Left ventricle myocardium inferior (tissue), 1 donor: ENCODE results near the gene NOTUM. TPM values are rescaled to one million over a fixed set of nuclear protein-coding genes. Genes with fewer than 3 reads are reported as not detected.

Experiments
- DNase-seq: peaks from one replicate; pipeline ENCODE4 v3.0.0-alpha.2; 2020
- H3K27ac ChIP-seq: fragments of 200-600 bp; replicated peaks from 2 replicates; pipeline ENCODE4 v1.8.0; 2021
- H3K27me3 ChIP-seq: fragments of 200-600 bp; 2 replicates; pipeline ENCODE4 v1.8.0; 2021; ENCODE audit warnings: low read depth
- H3K36me3 ChIP-seq: fragments of 200-600 bp; 2 replicates; pipeline ENCODE4 v1.8.0; 2021
- H3K4me1 ChIP-seq: fragments of 200-600 bp; 2 replicates; pipeline ENCODE4 v1.8.0; 2021
- H3K4me3 ChIP-seq: fragments of 200-600 bp; 2 replicates; pipeline ENCODE4 v1.8.0; 2021; ENCODE audit warnings: mild to moderate bottlenecking, moderate library complexity
- H3K9me3 ChIP-seq: fragments of 200-600 bp; replicated peaks from 2 replicates; pipeline ENCODE4 v1.8.0; 2021
- CTCF ChIP-seq: fragments of 200-600 bp; IDR thresholded peaks from 2 replicates; pipeline ENCODE4 v1.8.0; 2021; ENCODE audit warnings: antibody characterized with exemption, mild to moderate bottlenecking, borderline replicate concordance
- intact Hi-C: fragments of 100-400 bp; cut with micrococcal nuclease; formaldehyde crosslinking; loops from one replicate; pipeline ENCODE4 v1.11.0; 2022
- total RNA-seq: library from RNA; stranded (reverse); fragmentation: NEBNext Ultra II Directional; extraction: Animal tissue kit (Norgen Biotek cat#: 25700); gene quantifications from one replicate; pipeline ENCODE4 v1.2.1, GENCODE V29; 2021
- donor health status: DM: no; HTN: yes; CAD: no; lungs with severe emphysema.

NOTUM gene
- total RNA-seq, 1 donor from 2014 or later: not detected

DNA sequence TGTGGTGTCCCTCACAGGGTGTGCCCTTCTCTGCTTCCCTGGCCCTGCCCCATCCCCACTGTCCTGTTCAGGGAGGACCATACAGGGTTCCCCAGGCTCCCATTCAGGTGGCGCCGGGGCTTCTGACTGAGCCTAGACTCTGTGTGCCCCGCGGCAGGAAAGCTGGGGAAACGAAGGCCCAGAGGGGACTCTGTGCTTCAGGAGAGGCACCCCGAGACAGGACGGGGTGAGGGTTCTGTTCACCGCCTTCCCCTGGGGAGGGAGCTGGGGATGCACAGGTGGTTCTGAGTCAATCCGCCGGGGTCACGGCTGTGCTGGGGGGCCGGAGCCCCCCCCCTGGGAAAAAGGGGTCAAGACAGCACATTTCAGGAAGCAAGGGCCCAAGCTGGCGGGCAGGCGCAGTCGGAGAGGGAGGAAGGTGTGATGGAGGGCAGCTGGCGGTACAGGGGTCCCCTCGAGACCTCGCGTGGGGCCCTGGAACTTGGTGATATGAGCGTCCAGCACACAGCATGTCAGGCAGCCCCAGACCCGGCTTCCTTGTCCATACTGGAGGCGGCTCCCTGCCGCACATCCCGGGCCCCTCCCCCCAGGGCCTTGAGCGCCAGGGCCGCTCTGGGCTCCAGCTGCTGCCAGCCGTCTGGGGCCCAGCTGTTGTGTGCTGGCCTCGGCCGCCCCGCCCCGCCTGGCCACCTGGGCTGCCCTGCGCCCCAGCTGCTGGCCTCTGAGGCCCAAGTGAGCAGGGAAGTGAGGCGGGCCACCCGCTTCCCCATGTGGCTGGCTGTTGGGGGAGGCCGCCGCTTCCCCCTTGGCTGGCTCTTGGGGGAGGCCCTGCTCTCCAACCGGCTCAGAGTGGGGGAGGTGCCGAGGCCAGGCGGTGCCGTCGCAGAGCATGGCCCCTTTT lies 5.6 kb upstream of the NOTUM start:
- TF ChIP-seq CTCF: no peak
- Histone ChIP-seq H3K9me3 (no peaks in the 10 kb centered on the region), H3K4me3 (no peak overlapping the region), H3K27ac (no peak overlapping the region), H3K36me3 (no peaks in the 10 kb centered on the region), H3K4me1 (peaks cover 32% of the 10 kb centered on the region), H3K27me3 (peaks cover 87% of the 10 kb centered on the region)
- peak; percentile 78 for DNase-seq
- intact Hi-C loops: loop anchor here (10.0 kb wide), 1 partner anchor 178 kb away; no protein-coding TSS in a partner anchor

- DNase-seq: no peak
- H3K36me3 ChIP-seq: no peaks in the 10 kb centered on the region
- no peaks in the 10 kb centered on the region for H3K9me3 ChIP-seq
- no peak overlapping the region for H3K4me3 ChIP-seq
- H3K4me1 ChIP-seq: peaks cover 47% of the 10 kb centered on the region
- peaks cover 90% of the 10 kb centered on the region for H3K27me3 ChIP-seq
- no peak overlapping the region for H3K27ac ChIP-seq
- intact Hi-C loops: loop anchor here (10.0 kb wide), 1 partner anchor 181 kb away; no protein-coding TSS in a partner anchor
- TF ChIP-seq CTCF: no peak
Observed at GRCh38 chr17:81964081-81964849, 3.3 kb upstream of the NOTUM start.

GRCh38 chr17:81962499-81963441 lies 1.8 kb upstream of the NOTUM start:
- intact Hi-C loops: loop anchor here (10.0 kb wide), 1 partner anchor 182 kb away; no protein-coding TSS in a partner anchor
- H3K27ac ChIP-seq: no peak overlapping the region
- peaks cover 38% of the 10 kb centered on the region for H3K4me1 ChIP-seq
- H3K9me3 ChIP-seq: no peaks in the 10 kb centered on the region
- TF ChIP-seq CTCF: no peak
- peaks cover 98% of the 10 kb centered on the region for H3K27me3 ChIP-seq
- H3K36me3 ChIP-seq: no peaks in the 10 kb centered on the region
- H3K4me3 ChIP-seq: no peak overlapping the region
- DNase-seq: no peak

- no peaks in the 10 kb centered on the region for H3K9me3 ChIP-seq
- H3K36me3 ChIP-seq: no peaks in the 10 kb centered on the region
- H3K27ac ChIP-seq: no peak overlapping the region
- H3K4me1 ChIP-seq: peaks cover 29% of the 10 kb centered on the region
- peaks cover 98% of the 10 kb centered on the region for H3K27me3 ChIP-seq
- no peak for DNase-seq
- no peak for TF ChIP-seq CTCF
- H3K4me3 ChIP-seq: peak overlapping the region; percentile 14
- intact Hi-C loops: loop anchor here (10.0 kb wide), 1 partner anchor 183 kb away; no protein-coding TSS in a partner anchor
Observed at GRCh38 chr17:81961521-81962498, 823 bp upstream of the NOTUM start.
